PC-3 (cell line): Measurements from ENCODE around the gene PHF1. TPM values are rescaled to one million over a fixed set of nuclear protein-coding genes. Genes with fewer than 3 reads are reported as not detected.

Experiments
- ATAC-seq: fragments of 200-7000 bp; cut with Tn5 transposase; 2 replicates; pipeline ENCODE4 v1.9.1; 2020; ENCODE audit warnings: mild to moderate bottlenecking, moderate library complexity
- BruUV-seq: library from RNA; stranded (reverse); fragments of 400-500 nt; replicated peaks from 2 replicates; lab custom pipeline; 2021; lab: Mats Ljungman, UMichigan
- CTCF ChIA-PET: fragments of 300-600 bp; sonication (Branson Sonifier 250); formaldehyde crosslinking; loops from one replicate; lab custom pipeline; 2022; ENCODE audit warnings: antibody characterized with exemption; lab: Charles Lee
- POLR2A ChIA-PET: fragments of 300-600 bp; sonication (Branson Sonifier 250); formaldehyde crosslinking; loops from one replicate; lab custom pipeline; 2022; ENCODE audit warnings: antibody characterized with exemption; ENCODE audit not compliant: unreplicated experiment; lab: Charles Lee
- DNase-seq: peaks from one replicate; pipeline ENCODE4 v3.0.0-alpha.2; 2015
- H2AFZ ChIP-seq: fragments of 300-600 bp; sonication (generic); 2 replicates; pipeline ENCODE4 v1.6.0; 2016; ENCODE audit warnings: antibody characterized with exemption, low read length
- H3F3A ChIP-seq: fragments of 300-600 bp; sonication (generic); one replicate; pipeline ENCODE4 v1.6.0; 2017; ENCODE audit warnings: antibody characterized with exemption, low read length, control low read depth, mild to moderate bottlenecking; ENCODE audit not compliant: unreplicated experiment
- H3K27ac ChIP-seq: fragments of 300-600 bp; sonication (generic); 2 replicates; pipeline ENCODE4 v1.5.1; 2016; ENCODE audit warnings: mild to moderate bottlenecking, low read length
- H3K27me3 ChIP-seq: fragments of 300-600 bp; sonication (generic); 2 replicates; pipeline ENCODE4 v1.6.1; 2016; ENCODE audit warnings: low read length, mixed read lengths
- H3K36me3 ChIP-seq: fragments of 300-600 bp; sonication (generic); 2 replicates; pipeline ENCODE4 v1.6.1; 2016; ENCODE audit warnings: low read depth, mixed run types, low read length, mixed read lengths
- H3K4me1 ChIP-seq: fragments of 300-600 bp; sonication (generic); 2 replicates; pipeline ENCODE4 v1.5.1; 2016; ENCODE audit warnings: low read length; ENCODE audit not compliant: insufficient read depth
- H3K4me2 ChIP-seq: fragments of 300-600 bp; sonication (generic); 2 replicates; pipeline ENCODE4 v1.6.0; 2016; ENCODE audit warnings: low read length
- H3K4me3 ChIP-seq: fragments of 300-600 bp; sonication (generic); 2 replicates; pipeline ENCODE4 v1.5.1; 2016; ENCODE audit warnings: mild to moderate bottlenecking, low read length, mixed read lengths
- H3K79me2 ChIP-seq: fragments of 300-600 bp; sonication (generic); 2 replicates; pipeline ENCODE4 v1.6.1; 2017; ENCODE audit warnings: low read length, mixed read lengths
- H3K9ac ChIP-seq: fragments of 300-600 bp; sonication (generic); 2 replicates; pipeline ENCODE4 v1.6.0; 2016; ENCODE audit warnings: mild to moderate bottlenecking, low read length
- H3K9me2 ChIP-seq: fragments of 300-600 bp; sonication (generic); replicated peaks from 2 replicates; pipeline ENCODE4 v1.6.1; 2016; ENCODE audit warnings: mixed run types, low read length, mixed read lengths
- H3K9me3 ChIP-seq: fragments of 300-600 bp; sonication (generic); 2 replicates; pipeline ENCODE4 v1.6.1; 2016; ENCODE audit warnings: low read length, mixed read lengths
- H4K20me1 ChIP-seq: fragments of 300-600 bp; sonication (generic); 2 replicates; pipeline ENCODE4 v1.6.1; 2016; ENCODE audit warnings: low read length, mixed read lengths
- CTCF ChIP-seq: fragments of 300-600 bp; sonication (generic); conservative IDR thresholded peaks from 2 replicates; pipeline ENCODE4 v1.5.1; 2017; ENCODE audit warnings: antibody characterized with exemption, low read depth, mild to moderate bottlenecking, low read length
- EZH2 ChIP-seq: fragments of 300-600 bp; sonication (generic); IDR thresholded peaks from one replicate; pipeline ENCODE4 v1.6.1; 2017; ENCODE audit warnings: antibody characterized with exemption, mild to moderate bottlenecking, low read length; ENCODE audit not compliant: unreplicated experiment
- EZH2phosphoT487 ChIP-seq: fragments of 300-600 bp; sonication (generic); IDR thresholded peaks from 2 replicates; pipeline ENCODE4 v1.6.1; 2018; ENCODE audit warnings: mild to moderate bottlenecking, antibody characterized with exemption, low read length, borderline replicate concordance
- intact Hi-C: fragments of 100-400 bp; cut with micrococcal nuclease; formaldehyde crosslinking; loops from 2 replicates; pipeline ENCODE4 v1.9.0; 2023
- total RNA-seq: library from RNA; depleted of rRNA; stranded (reverse); fragments of >200 nt; gene quantifications from 2 replicates; pipeline ENCODE4 v1.2.3, GENCODE V29; 2014

PHF1 gene
- total RNA-seq, 1 experiment from 2014 or later = 36.6 TPM

- Histone ChIP-seq H3K9ac (no peak overlapping the region), H3K4me1 (no peaks in the 10 kb centered on the region), H4K20me1 (no peaks in the 10 kb centered on the region), H3K27me3 (no peaks in the 10 kb centered on the region), H3K9me2 (no peaks in the 10 kb centered on the region), H3K4me2 (no peak overlapping the region), H3K79me2 (no peaks in the 10 kb centered on the region), H3K27ac (no peak overlapping the region), H3K4me3 (no peak overlapping the region), H3K9me3 (no peaks in the 10 kb centered on the region), H3K36me3 (no peaks in the 10 kb centered on the region), H2AFZ (no peak overlapping the region), H3F3A (no peaks in the 10 kb centered on the region)
- CTCF ChIA-PET = no interaction called here
- no peak for ATAC-seq
- DNase-seq = no peak
- intact Hi-C loops = no loop called here
- TF ChIP-seq EZH2phosphoT487 = no peak
- TF ChIP-seq CTCF = no peak
- TF ChIP-seq EZH2 = no peak
- no TSS peak for BruUV-seq
- POLR2A ChIA-PET = no interaction called here
Observed at GRCh38 chr6:33438978-33439594, 28.3 kb downstream of the PHF1 start.

GRCh38 chr6:33439956-33440648, 29.3 kb downstream of the PHF1 start:
- H3K9ac ChIP-seq = no peak overlapping the region
- no peak overlapping the region for H3K4me2 ChIP-seq
- POLR2A ChIA-PET = no interaction called here
- no peak overlapping the region for H3K4me3 ChIP-seq
- TF ChIP-seq CTCF (no peak), EZH2 (no peak), EZH2phosphoT487 (no peak)
- no peaks in the 10 kb centered on the region for H3K27me3 ChIP-seq
- no peaks in the 10 kb centered on the region for H3K9me2 ChIP-seq
- H4K20me1 ChIP-seq = no peaks in the 10 kb centered on the region
- no peak overlapping the region for H3K27ac ChIP-seq
- no peaks in the 10 kb centered on the region for H3F3A ChIP-seq
- intact Hi-C loops = no loop called here
- BruUV-seq = no TSS peak
- no peaks in the 10 kb centered on the region for H3K79me2 ChIP-seq
- DNase-seq = no peak
- no peaks in the 10 kb centered on the region for H3K36me3 ChIP-seq
- CTCF ChIA-PET = no interaction called here
- no peak for ATAC-seq
- H3K4me1 ChIP-seq = no peaks in the 10 kb centered on the region
- H3K9me3 ChIP-seq = no peaks in the 10 kb centered on the region
- no peak overlapping the region for H2AFZ ChIP-seq

- H3K4me1 ChIP-seq = no peaks in the 10 kb centered on the region
- no peak overlapping the region for H3K4me2 ChIP-seq
- no peak overlapping the region for H3K27ac ChIP-seq
- DNase-seq = no peak
- H3K27me3 ChIP-seq = no peaks in the 10 kb centered on the region
- H3F3A ChIP-seq = no peaks in the 10 kb centered on the region
- no peaks in the 10 kb centered on the region for H4K20me1 ChIP-seq
- ChIA-PET CTCF (interaction anchor here (0.6 kb wide), 1 partner anchor 139 kb away, joined by 4 read pairs; the partner anchor contains the start of gene BAK1), POLR2A (no interaction called here)
- no peak overlapping the region for H2AFZ ChIP-seq
- no peak for ATAC-seq
- H3K36me3 ChIP-seq = no peaks in the 10 kb centered on the region
- BruUV-seq = no TSS peak
- H3K79me2 ChIP-seq = no peaks in the 10 kb centered on the region
- intact Hi-C loops = no loop called here
- no peaks in the 10 kb centered on the region for H3K9me2 ChIP-seq
- TF ChIP-seq EZH2 = no peak
- TF ChIP-seq CTCF = no peak
- TF ChIP-seq EZH2phosphoT487 = no peak
- no peak overlapping the region for H3K4me3 ChIP-seq
- no peak overlapping the region for H3K9ac ChIP-seq
- H3K9me3 ChIP-seq = no peaks in the 10 kb centered on the region
Observed at GRCh38 chr6:33440649-33441309, 30.0 kb downstream of the PHF1 start.
